MM.1S (cell line): Measurements from ENCODE around the gene IRF8.

Experiments used
- EZH2 ChIP-seq: fragments of 300-600 bp; sonication (generic); optimal IDR thresholded peaks from 2 replicates; pipeline ENCODE3; 2017; ENCODE audit warnings: low read depth, mild to moderate bottlenecking, antibody characterized with exemption, low read length, mixed read lengths
- EZH2phosphoT487 ChIP-seq: fragments of 300-600 bp; sonication (generic); IDR thresholded peaks from 2 replicates; pipeline ENCODE4 v1.6.1; 2018; ENCODE audit warnings: antibody characterized with exemption, low read length
- TF ChIP-seq, protein P1 (sequence below): fragments of 300-600 bp; sonication (generic); IDR thresholded peaks from 2 replicates; pipeline ENCODE4 v1.5.1; 2016; ENCODE audit warnings: antibody characterized with exemption, low read length, mixed read lengths

GRCh38 chr16:85955566-85955965, 56.6 kb downstream of the IRF8 start:
- TF ChIP-seq, protein P1, sequence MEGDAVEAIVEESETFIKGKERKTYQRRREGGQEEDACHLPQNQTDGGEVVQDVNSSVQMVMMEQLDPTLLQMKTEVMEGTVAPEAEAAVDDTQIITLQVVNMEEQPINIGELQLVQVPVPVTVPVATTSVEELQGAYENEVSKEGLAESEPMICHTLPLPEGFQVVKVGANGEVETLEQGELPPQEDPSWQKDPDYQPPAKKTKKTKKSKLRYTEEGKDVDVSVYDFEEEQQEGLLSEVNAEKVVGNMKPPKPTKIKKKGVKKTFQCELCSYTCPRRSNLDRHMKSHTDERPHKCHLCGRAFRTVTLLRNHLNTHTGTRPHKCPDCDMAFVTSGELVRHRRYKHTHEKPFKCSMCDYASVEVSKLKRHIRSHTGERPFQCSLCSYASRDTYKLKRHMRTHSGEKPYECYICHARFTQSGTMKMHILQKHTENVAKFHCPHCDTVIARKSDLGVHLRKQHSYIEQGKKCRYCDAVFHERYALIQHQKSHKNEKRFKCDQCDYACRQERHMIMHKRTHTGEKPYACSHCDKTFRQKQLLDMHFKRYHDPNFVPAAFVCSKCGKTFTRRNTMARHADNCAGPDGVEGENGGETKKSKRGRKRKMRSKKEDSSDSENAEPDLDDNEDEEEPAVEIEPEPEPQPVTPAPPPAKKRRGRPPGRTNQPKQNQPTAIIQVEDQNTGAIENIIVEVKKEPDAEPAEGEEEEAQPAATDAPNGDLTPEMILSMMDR: no peak
- TF ChIP-seq EZH2phosphoT487 (no peak), EZH2 (no peak)
